ENCODE results near the gene FUT6.

The FUT6 gene

DNA sequence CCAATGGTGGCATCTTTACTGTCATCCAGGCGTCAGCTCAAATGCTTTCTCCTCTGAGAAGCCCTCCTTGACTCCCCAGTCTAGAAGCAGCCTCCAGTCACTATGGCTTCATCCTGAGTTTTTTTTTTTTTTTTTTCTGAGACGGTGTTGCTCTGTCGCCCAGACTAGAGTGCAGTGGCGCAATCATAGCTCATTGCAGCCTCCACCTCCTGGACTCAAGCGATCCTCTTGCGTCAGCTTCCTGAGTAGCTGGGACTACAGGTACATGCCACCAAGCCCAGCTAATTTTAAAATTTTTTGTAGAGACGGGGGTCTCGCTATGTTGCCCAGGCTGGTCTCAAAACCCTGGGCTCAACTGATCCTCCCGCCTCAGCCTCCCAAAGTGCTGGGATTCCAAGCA is 30.4 kb downstream of the FUT6 start:
- no peak overlapping the region for H3K27ac ChIP-seq (ENCODE audit: low read depth, low read length, poor library complexity, severe bottlenecking)
- no peaks in the 10 kb centered on the region; the same call in 1 of the 2 replicates for H3K27me3 ChIP-seq (ENCODE audit: insufficient read depth, low read length)
- no peaks in the 10 kb centered on the region for H3K9me3 ChIP-seq (ENCODE audit: low read length)
- H3K9ac ChIP-seq (ENCODE audit: low read length) = no peak overlapping the region
- TF ChIP-seq, protein P1, sequence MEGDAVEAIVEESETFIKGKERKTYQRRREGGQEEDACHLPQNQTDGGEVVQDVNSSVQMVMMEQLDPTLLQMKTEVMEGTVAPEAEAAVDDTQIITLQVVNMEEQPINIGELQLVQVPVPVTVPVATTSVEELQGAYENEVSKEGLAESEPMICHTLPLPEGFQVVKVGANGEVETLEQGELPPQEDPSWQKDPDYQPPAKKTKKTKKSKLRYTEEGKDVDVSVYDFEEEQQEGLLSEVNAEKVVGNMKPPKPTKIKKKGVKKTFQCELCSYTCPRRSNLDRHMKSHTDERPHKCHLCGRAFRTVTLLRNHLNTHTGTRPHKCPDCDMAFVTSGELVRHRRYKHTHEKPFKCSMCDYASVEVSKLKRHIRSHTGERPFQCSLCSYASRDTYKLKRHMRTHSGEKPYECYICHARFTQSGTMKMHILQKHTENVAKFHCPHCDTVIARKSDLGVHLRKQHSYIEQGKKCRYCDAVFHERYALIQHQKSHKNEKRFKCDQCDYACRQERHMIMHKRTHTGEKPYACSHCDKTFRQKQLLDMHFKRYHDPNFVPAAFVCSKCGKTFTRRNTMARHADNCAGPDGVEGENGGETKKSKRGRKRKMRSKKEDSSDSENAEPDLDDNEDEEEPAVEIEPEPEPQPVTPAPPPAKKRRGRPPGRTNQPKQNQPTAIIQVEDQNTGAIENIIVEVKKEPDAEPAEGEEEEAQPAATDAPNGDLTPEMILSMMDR (IDR thresholded peaks at IDR 0.05; ENCODE audit: low read length) = no peak
- H3K4me3 ChIP-seq (ENCODE audit: low read depth, low read length, poor library complexity, severe bottlenecking) = no peak overlapping the region
- peaks cover 12% of the 10 kb centered on the region for H3K4me1 ChIP-seq (ENCODE audit: insufficient read depth, low read length, severe bottlenecking)
- H3K9me2 ChIP-seq (ENCODE audit: low read depth, low read length) = no peaks in the 10 kb centered on the region
- H2AFZ ChIP-seq (ENCODE audit: low read length) = no peak overlapping the region
- H3K4me2 ChIP-seq (ENCODE audit: low read length) = no peak overlapping the region
- no peaks in the 10 kb centered on the region for H3F3A ChIP-seq (ENCODE audit: insufficient read depth, low read length)
- H3K36me3 ChIP-seq (ENCODE audit: insufficient read depth, low read length) = no peaks in the 10 kb centered on the region
- H3K79me2 ChIP-seq (ENCODE audit: insufficient read depth, low read length) = no peaks in the 10 kb centered on the region
- H4K20me1 ChIP-seq (ENCODE audit: insufficient read depth, low read length) = no peaks in the 10 kb centered on the region

DNA sequence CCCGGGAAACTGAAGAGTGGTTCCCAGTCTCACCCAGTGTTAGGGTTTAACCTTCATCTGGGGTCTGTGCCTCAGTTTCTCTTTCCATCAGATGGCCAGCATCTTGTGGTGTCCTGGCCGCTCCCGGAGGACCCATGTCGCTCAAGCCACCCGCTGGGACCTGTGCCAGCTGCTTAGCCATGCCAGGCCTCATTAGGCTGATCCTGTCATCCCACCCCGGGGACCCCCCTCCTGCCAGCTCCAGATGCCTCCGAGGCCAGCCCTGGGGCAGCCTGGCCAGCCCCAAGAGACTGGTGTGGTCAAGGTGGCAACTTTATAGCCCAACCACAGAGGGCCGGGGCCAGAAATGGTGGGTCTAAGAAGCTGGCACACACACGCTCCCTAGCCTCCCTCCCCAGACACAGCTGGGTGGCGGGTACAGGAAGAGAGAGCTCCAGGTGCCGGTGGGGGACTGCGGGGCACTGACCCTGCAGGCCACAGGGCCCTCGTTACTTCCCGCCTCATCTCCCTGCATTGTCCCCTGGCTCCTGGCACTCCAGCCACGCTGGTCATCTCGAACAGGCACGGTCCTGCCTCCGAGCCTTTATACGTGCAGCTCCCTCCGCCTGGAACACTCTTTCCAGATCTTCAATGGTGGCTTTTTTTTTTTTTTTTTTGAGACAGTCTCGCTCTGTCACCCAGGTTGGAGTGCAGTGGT is 31.2 kb downstream of the FUT6 start:
- Histone ChIP-seq H3F3A (ENCODE audit: insufficient read depth, low read length) (no peaks in the 10 kb centered on the region), H3K9me3 (ENCODE audit: low read length) (no peaks in the 10 kb centered on the region), H3K4me3 (ENCODE audit: low read depth, low read length, poor library complexity, severe bottlenecking) (no peak overlapping the region), H3K36me3 (ENCODE audit: insufficient read depth, low read length) (no peaks in the 10 kb centered on the region), H3K9ac (ENCODE audit: low read length) (no peak overlapping the region), H2AFZ (ENCODE audit: low read length) (no peak overlapping the region), H3K4me1 (ENCODE audit: insufficient read depth, low read length, severe bottlenecking) (peaks cover 18% of the 10 kb centered on the region), H3K27me3 (ENCODE audit: insufficient read depth, low read length) (no peaks in the 10 kb centered on the region; the same call in 1 of the 2 replicates), H3K27ac (ENCODE audit: low read depth, low read length, poor library complexity, severe bottlenecking) (no peak overlapping the region), H4K20me1 (ENCODE audit: insufficient read depth, low read length) (no peaks in the 10 kb centered on the region), H3K9me2 (ENCODE audit: low read depth, low read length) (no peaks in the 10 kb centered on the region), H3K4me2 (ENCODE audit: low read length) (no peak overlapping the region), H3K79me2 (ENCODE audit: insufficient read depth, low read length) (no peaks in the 10 kb centered on the region)
- TF ChIP-seq, protein P1 (IDR thresholded peaks at IDR 0.05; ENCODE audit: low read length) = no peak
- TF ChIP-seq EZH2 (IDR thresholded peaks at IDR 0.05; ENCODE audit: borderline replicate concordance, low read length) = no peak

DNA sequence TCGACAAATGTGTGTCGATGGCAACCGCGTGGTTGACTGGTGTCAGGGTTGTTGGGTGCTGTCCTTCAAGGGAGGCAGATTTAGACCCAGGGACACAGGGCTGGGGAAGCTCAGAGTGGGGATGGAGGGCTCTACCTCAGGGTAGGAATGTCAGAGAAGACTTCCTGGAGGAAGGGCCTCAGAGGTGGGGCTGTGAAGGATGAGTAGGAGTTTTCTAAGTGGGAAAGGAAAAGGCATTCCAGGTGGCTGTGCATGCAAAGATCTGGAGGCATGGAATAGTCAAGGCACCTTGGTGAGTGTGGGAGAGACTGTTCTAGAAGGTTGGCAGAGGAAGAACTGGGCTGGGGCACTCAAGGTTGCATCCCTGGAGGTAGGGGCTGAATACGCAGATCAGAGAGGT is 32.6 kb downstream of the FUT6 start:
- no peaks in the 10 kb centered on the region for H3K9me3 ChIP-seq (ENCODE audit: low read length)
- H3K4me1 ChIP-seq (ENCODE audit: insufficient read depth, low read length, severe bottlenecking) = peaks cover 18% of the 10 kb centered on the region
- H3K9me2 ChIP-seq (ENCODE audit: low read depth, low read length) = no peaks in the 10 kb centered on the region
- TF ChIP-seq, protein P1 (IDR thresholded peaks at IDR 0.05; ENCODE audit: low read length) = no peak
- no peak for TF ChIP-seq EZH2 (IDR thresholded peaks at IDR 0.05; ENCODE audit: borderline replicate concordance, low read length)
- no peaks in the 10 kb centered on the region for H4K20me1 ChIP-seq (ENCODE audit: insufficient read depth, low read length)
- H2AFZ ChIP-seq (ENCODE audit: low read length) = no peak overlapping the region
- no peak overlapping the region for H3K4me3 ChIP-seq (ENCODE audit: low read depth, low read length, poor library complexity, severe bottlenecking)
- no peaks in the 10 kb centered on the region for H3K79me2 ChIP-seq (ENCODE audit: insufficient read depth, low read length)
- H3K27ac ChIP-seq (ENCODE audit: low read depth, low read length, poor library complexity, severe bottlenecking) = no peak overlapping the region
- H3K9ac ChIP-seq (ENCODE audit: low read length) = no peak overlapping the region
- H3K36me3 ChIP-seq (ENCODE audit: insufficient read depth, low read length) = no peaks in the 10 kb centered on the region
- H3K4me2 ChIP-seq (ENCODE audit: low read length) = no peak overlapping the region
- no peaks in the 10 kb centered on the region; the same call in 1 of the 2 replicates for H3K27me3 ChIP-seq (ENCODE audit: insufficient read depth, low read length)
- H3F3A ChIP-seq (ENCODE audit: insufficient read depth, low read length) = no peaks in the 10 kb centered on the region
